ENCODE results near the gene NSD1. TPM values are rescaled to one million over a fixed set of nuclear protein-coding genes. Genes with fewer than 3 reads are reported as not detected.

NSD1 gene
- total and polyA plus RNA-seq, 2 donors (not counting 1 experiment from before 2014, with no cell fraction given), result 19.3 to 52.8 TPM

GRCh38 chr5:177133853-177134696 lies 502 bp downstream of the NSD1 start:
- Histone ChIP-seq H3K9ac (ENCODE audit: insufficient read depth, low read length) (peak overlapping the region; percentile 84), H3K79me2 (ENCODE audit: control insufficient read depth, insufficient read depth, low read length) (peaks cover 40% of the 10 kb centered on the region), H3K4me1 (ENCODE audit: control insufficient read depth, extremely low read depth, insufficient read depth, low read length) (peaks cover 13% of the 10 kb centered on the region), H3K4me2 (ENCODE audit: extremely low read depth, insufficient read depth, low read length) (peak overlapping the region; percentile 95), H2AFZ (ENCODE audit: low read length) (peak overlapping the region; percentile 38), H3K4me3 (replicated peaks in 1 of 4; ENCODE audit: control extremely low read depth in 1 of 4, insufficient read depth in 1 of 4, low read depth in 3 of 4, low read length in 4 of 4) (peak overlapping the region; percentile 44 to 75 (median 67)), H3K27ac (ENCODE audit: insufficient read depth, low read length) (peak overlapping the region; percentile 56), H3K27me3 (ENCODE audit: control insufficient read depth, insufficient read depth, low read length) (no peaks in the 10 kb centered on the region), H3K9me3 (ENCODE audit: control insufficient read depth, insufficient read depth, low read depth, low read length) (no peaks in the 10 kb centered on the region), H4K20me1 (ENCODE audit: control insufficient read depth, extremely low read depth, insufficient read depth, low read length) (no peaks in the 10 kb centered on the region), H3K36me3 (ENCODE audit: control insufficient read depth, insufficient read depth, low read length) (peaks cover 8% of the 10 kb centered on the region)
- DNase-seq (ENCODE audit: low read depth in 2 of 2), result peak; percentile 46 to 57
- no peak for TF ChIP-seq EZH2 (IDR thresholded peaks at IDR 0.05; ENCODE audit: low read length, missing control alignments)
- TF ChIP-seq, protein P1, sequence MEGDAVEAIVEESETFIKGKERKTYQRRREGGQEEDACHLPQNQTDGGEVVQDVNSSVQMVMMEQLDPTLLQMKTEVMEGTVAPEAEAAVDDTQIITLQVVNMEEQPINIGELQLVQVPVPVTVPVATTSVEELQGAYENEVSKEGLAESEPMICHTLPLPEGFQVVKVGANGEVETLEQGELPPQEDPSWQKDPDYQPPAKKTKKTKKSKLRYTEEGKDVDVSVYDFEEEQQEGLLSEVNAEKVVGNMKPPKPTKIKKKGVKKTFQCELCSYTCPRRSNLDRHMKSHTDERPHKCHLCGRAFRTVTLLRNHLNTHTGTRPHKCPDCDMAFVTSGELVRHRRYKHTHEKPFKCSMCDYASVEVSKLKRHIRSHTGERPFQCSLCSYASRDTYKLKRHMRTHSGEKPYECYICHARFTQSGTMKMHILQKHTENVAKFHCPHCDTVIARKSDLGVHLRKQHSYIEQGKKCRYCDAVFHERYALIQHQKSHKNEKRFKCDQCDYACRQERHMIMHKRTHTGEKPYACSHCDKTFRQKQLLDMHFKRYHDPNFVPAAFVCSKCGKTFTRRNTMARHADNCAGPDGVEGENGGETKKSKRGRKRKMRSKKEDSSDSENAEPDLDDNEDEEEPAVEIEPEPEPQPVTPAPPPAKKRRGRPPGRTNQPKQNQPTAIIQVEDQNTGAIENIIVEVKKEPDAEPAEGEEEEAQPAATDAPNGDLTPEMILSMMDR (conservative IDR thresholded peaks at IDR 0.05 in 1 of 2, IDR thresholded peaks at IDR 0.05 in 1 of 2; ENCODE audit: low read depth in 1 of 2, low read length in 2 of 2), result no peak

DNA sequence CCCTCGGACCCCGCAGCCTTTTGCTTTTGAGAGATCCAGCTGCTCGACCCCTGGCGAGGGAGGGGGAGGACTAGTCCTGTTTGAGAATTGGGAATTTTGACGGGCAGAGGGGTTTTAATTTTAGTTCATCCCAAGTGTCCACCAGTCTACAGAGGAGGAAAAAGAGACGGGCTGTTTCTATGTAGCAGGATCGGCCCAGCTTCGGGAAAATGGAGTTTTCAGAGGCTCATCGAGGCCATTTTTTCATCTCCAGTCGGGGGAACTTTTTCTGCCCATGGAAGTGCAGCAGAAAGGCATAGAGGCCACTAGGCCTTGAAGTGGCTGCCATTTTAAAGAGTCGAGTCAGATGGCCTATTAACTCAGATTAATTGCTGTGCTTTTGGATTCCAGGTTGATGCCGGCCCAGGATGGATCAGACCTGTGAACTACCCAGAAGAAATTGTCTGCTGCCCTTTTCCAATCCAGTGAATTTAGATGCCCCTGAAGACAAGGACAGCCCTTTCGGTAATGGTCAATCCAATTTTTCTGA lies 1.2 kb downstream of the NSD1 start:
- Histone ChIP-seq H3K79me2 (ENCODE audit: control insufficient read depth, insufficient read depth, low read length) (peaks cover 47% of the 10 kb centered on the region), H3K4me2 (ENCODE audit: extremely low read depth, insufficient read depth, low read length) (peak overlapping the region; percentile 95), H3K27ac (ENCODE audit: insufficient read depth, low read length) (peak overlapping the region; percentile 56), H3K9me3 (ENCODE audit: control insufficient read depth, insufficient read depth, low read depth, low read length) (no peaks in the 10 kb centered on the region), H4K20me1 (ENCODE audit: control insufficient read depth, extremely low read depth, insufficient read depth, low read length) (no peaks in the 10 kb centered on the region), H3K9ac (ENCODE audit: insufficient read depth, low read length) (peak overlapping the region; percentile 84), H3K4me3 (replicated peaks in 1 of 4; ENCODE audit: control extremely low read depth in 1 of 4, insufficient read depth in 1 of 4, low read depth in 3 of 4, low read length in 4 of 4) (peak overlapping the region; percentile 44 to 75 (median 67)), H2AFZ (ENCODE audit: low read length) (peak overlapping the region; percentile 12), H3K27me3 (ENCODE audit: control insufficient read depth, insufficient read depth, low read length) (no peaks in the 10 kb centered on the region), H3K4me1 (ENCODE audit: control insufficient read depth, extremely low read depth, insufficient read depth, low read length) (peaks cover 13% of the 10 kb centered on the region), H3K36me3 (ENCODE audit: control insufficient read depth, insufficient read depth, low read length) (peaks cover 8% of the 10 kb centered on the region)
- DNase-seq (ENCODE audit: low read depth in 2 of 2), result peak in 1 of 2 donors; percentile 24
- TF ChIP-seq EZH2 (IDR thresholded peaks at IDR 0.05; ENCODE audit: low read length, missing control alignments), result no peak
- TF ChIP-seq, protein P1 (conservative IDR thresholded peaks at IDR 0.05 in 1 of 2, IDR thresholded peaks at IDR 0.05 in 1 of 2; ENCODE audit: low read depth in 1 of 2, low read length in 2 of 2), result no peak

DNA sequence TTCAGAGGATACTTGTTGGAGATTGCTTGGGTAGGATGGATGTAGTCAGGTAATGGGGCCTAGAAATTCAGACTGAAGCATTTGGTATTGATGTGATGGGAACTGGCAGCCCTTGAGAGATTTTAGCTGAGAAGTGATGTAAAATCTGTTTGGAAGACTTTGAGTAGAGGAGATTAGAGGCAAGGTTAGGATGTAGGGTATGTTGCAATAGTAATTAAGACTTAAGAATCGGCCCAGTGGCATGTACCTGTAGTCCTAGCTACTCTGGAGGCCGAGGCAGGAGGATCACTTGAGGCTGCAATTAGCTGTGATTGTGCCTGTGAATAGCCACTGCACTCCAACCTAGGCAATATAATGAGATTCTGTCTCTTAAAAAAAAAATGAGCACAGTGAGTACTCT lies 6.7 kb downstream of the NSD1 start:
- H3K4me3 ChIP-seq (replicated peaks in 1 of 4; ENCODE audit: control extremely low read depth in 1 of 4, insufficient read depth in 1 of 4, low read depth in 3 of 4, low read length in 4 of 4), result no peak overlapping the region
- H3K4me1 ChIP-seq (ENCODE audit: control insufficient read depth, extremely low read depth, insufficient read depth, low read length), result peaks cover 8% of the 10 kb centered on the region
- no peaks in the 10 kb centered on the region for H3K9me3 ChIP-seq (ENCODE audit: control insufficient read depth, insufficient read depth, low read depth, low read length)
- no peak overlapping the region for H3K9ac ChIP-seq (ENCODE audit: insufficient read depth, low read length)
- no peak overlapping the region for H3K27ac ChIP-seq (ENCODE audit: insufficient read depth, low read length)
- H4K20me1 ChIP-seq (ENCODE audit: control insufficient read depth, extremely low read depth, insufficient read depth, low read length), result no peaks in the 10 kb centered on the region
- H3K36me3 ChIP-seq (ENCODE audit: control insufficient read depth, insufficient read depth, low read length), result peaks cover 8% of the 10 kb centered on the region
- H2AFZ ChIP-seq (ENCODE audit: low read length), result no peak overlapping the region
- no peaks in the 10 kb centered on the region for H3K27me3 ChIP-seq (ENCODE audit: control insufficient read depth, insufficient read depth, low read length)
- H3K79me2 ChIP-seq (ENCODE audit: control insufficient read depth, insufficient read depth, low read length), result peaks cover 75% of the 10 kb centered on the region
- H3K4me2 ChIP-seq (ENCODE audit: extremely low read depth, insufficient read depth, low read length), result no peak overlapping the region
- DNase-seq (ENCODE audit: low read depth in 2 of 2), result no peak
- no peak for TF ChIP-seq EZH2 (IDR thresholded peaks at IDR 0.05; ENCODE audit: low read length, missing control alignments)
- TF ChIP-seq, protein P1 (conservative IDR thresholded peaks at IDR 0.05 in 1 of 2, IDR thresholded peaks at IDR 0.05 in 1 of 2; ENCODE audit: low read depth in 1 of 2, low read length in 2 of 2), result no peak

All from fibroblast of lung (primary cell).